Adrenal gland (tissue), 5 donors: ENCODE results near the gene CCDC117.

Experiments used
- POLR2A ChIP-seq, 2 donors: fragments of 450-650 bp; IDR thresholded peaks; one replicate each; pipeline ENCODE4 v1.6.1; 2017; ENCODE audit warnings: antibody characterized with exemption in 2 of 2, mild to moderate bottlenecking in 2 of 2, moderate library complexity in 1 of 2
- TF ChIP-seq, protein P1 (sequence below), 6 experiments: fragments of 450-650 bp in 4 of 6; fragments of 200-600 bp in 2 of 6; sonication (generic) in 1 of 6; IDR thresholded peaks; 1 replicate in 5 of 6; 2 replicates in 1 of 6; pipeline versions ENCODE4 v1.5.1 to v1.8.0; 2016 to 2021; ENCODE audit warnings: antibody characterized with exemption in 6 of 6, mild to moderate bottlenecking in 2 of 6, moderate library complexity in 1 of 6
- donor health status: DM: no; HTN: no; CAD: no.

DNA sequence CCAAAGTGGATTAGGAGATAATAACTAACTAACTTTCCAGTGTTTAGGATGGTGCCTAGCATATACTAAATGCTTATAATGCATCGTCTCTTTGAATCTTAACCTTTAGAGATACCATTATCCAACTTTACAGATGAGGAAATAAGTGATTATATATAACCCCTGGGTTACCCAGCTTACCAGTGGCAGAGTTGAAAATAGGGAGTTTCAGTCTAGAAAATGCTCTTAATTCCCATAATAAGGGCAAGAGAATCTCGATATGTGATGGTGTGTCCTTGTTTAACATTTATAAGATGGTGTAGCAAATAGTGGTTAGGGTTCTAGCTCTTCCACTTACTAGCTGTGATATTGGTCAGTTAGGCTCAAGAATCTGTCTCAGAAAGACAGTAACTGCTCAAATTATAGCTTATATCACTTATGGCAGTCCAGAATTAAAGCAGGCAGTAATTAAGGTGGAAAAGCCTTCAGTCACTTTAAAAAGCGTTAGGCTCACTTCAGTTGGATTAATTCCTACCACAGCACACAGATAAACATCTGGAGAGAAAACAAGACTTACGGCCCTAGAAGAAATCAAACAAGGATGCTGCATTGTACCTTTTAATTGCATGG, 21.6 kb downstream of the CCDC117 start:
- TF ChIP-seq POLR2A (IDR thresholded peaks at IDR 0.05): no peak
- TF ChIP-seq, protein P1, sequence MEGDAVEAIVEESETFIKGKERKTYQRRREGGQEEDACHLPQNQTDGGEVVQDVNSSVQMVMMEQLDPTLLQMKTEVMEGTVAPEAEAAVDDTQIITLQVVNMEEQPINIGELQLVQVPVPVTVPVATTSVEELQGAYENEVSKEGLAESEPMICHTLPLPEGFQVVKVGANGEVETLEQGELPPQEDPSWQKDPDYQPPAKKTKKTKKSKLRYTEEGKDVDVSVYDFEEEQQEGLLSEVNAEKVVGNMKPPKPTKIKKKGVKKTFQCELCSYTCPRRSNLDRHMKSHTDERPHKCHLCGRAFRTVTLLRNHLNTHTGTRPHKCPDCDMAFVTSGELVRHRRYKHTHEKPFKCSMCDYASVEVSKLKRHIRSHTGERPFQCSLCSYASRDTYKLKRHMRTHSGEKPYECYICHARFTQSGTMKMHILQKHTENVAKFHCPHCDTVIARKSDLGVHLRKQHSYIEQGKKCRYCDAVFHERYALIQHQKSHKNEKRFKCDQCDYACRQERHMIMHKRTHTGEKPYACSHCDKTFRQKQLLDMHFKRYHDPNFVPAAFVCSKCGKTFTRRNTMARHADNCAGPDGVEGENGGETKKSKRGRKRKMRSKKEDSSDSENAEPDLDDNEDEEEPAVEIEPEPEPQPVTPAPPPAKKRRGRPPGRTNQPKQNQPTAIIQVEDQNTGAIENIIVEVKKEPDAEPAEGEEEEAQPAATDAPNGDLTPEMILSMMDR (IDR thresholded peaks at IDR 0.05): no peak
